ENCODE data around the gene MGST3.

- no peak for TF ChIP-seq POLR2A (IDR thresholded peaks at IDR 0.05; ENCODE audit: low read depth, low read length)
- no peak for TF ChIP-seq POLR2AphosphoS5 (IDR thresholded peaks at IDR 0.05; ENCODE audit: low read depth, low read length)
- TF ChIP-seq TAF1 (IDR thresholded peaks at IDR 0.05; ENCODE audit: borderline replicate concordance, low read depth, low read length) = no peak
Measured at GRCh38 chr1:165662186-165662585, 31.2 kb downstream of the MGST3 start.

Data from GM12892 (cell line).